Measurements from ENCODE around the gene PET100. TPM values are rescaled to one million over a fixed set of nuclear protein-coding genes. Genes with fewer than 3 reads are reported as not detected.

The PET100 gene
- total and polyA plus RNA-seq, 12 donors: 3.7 to 655 (median 105) TPM

DNA sequence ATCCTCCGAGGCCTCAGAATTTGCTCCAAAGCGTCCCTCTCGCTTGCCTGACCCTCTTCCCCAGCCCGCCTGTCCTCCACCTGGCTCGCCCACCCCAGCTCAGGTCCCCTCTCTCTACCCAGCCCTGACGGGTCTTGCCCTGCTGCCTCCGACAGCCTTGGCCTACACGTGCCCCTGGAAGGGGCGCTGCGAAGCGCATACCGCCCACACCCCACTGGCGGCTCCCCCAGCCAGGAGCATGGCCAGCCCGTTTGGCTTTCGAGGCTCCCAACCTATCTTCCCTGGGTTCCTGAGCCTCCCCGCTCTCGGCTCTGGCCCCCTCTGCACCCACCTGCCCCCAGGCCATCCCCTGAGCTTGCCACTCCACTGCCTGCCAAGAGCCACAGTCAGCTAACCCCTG is 4.8 kb upstream of the PET100 start:
- peaks cover 0 to 62% of the 10 kb centered on the region in 2 donors for H3K36me3 ChIP-seq (replicated peaks in 1 of 2)
- peaks cover 9 to 14% of the 10 kb centered on the region in 2 donors for H3K4me1 ChIP-seq (replicated peaks in 1 of 2)
- 85 to 92% (median 91%) methylated on average over 9 to 17 of the region's 17 CpGs for WGBS, 4 donors
- no peak for DNase-seq
- no peaks in the 10 kb centered on the region for H3K9me3 ChIP-seq (replicated peaks in 1 of 3)
- no peak for TF ChIP-seq POLR2A (IDR thresholded peaks at IDR 0.05)
- TF ChIP-seq, protein P1, sequence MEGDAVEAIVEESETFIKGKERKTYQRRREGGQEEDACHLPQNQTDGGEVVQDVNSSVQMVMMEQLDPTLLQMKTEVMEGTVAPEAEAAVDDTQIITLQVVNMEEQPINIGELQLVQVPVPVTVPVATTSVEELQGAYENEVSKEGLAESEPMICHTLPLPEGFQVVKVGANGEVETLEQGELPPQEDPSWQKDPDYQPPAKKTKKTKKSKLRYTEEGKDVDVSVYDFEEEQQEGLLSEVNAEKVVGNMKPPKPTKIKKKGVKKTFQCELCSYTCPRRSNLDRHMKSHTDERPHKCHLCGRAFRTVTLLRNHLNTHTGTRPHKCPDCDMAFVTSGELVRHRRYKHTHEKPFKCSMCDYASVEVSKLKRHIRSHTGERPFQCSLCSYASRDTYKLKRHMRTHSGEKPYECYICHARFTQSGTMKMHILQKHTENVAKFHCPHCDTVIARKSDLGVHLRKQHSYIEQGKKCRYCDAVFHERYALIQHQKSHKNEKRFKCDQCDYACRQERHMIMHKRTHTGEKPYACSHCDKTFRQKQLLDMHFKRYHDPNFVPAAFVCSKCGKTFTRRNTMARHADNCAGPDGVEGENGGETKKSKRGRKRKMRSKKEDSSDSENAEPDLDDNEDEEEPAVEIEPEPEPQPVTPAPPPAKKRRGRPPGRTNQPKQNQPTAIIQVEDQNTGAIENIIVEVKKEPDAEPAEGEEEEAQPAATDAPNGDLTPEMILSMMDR (IDR thresholded peaks at IDR 0.05): no peak
- no peak overlapping the region for H3K4me3 ChIP-seq
- no peaks in the 10 kb centered on the region for H3K27me3 ChIP-seq
- intact Hi-C loops (cut with DNase I): no loop called here
- H3K27ac ChIP-seq: no peak overlapping the region

- TF ChIP-seq, protein P1 (IDR thresholded peaks at IDR 0.05): no peak
- TF ChIP-seq POLR2A (IDR thresholded peaks at IDR 0.05): no peak
Measured at GRCh38 chr19:7625763-7626372, 3.7 kb upstream of the PET100 start.

DNA sequence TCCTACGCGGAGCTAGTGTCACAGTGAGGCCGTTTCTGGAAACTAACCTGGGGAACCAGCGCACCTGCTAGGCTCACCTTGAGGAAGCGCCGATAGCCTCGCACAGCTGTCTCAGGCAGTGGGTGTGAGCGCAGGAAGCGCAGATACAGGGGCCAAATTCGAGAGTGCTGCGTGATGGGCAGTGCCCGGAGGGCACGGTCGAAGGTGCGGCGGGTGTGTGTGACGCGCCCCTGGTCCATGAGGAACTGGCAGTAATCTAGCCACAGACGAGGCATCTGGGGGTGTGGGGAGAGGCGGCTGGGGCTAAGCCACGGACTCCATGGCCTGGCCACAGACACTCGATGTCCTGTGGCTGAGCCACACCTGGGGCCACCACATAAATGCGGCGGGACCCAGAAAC is 2.4 kb upstream of the PET100 start:
- Histone ChIP-seq H3K36me3 (replicated peaks in 1 of 2) (peaks cover 0 to 39% of the 10 kb centered on the region in 2 donors), H3K27me3 (no peaks in the 10 kb centered on the region), H3K27ac (no peak overlapping the region), H3K9me3 (replicated peaks in 1 of 3) (no peaks in the 10 kb centered on the region), H3K4me1 (replicated peaks in 1 of 2) (peaks cover 21 to 24% of the 10 kb centered on the region in 2 donors), H3K4me3 (no peak overlapping the region)
- WGBS, 4 donors: 84 to 96% (median 92%) methylated on average over 19 to 24 of the region's 24 CpGs
- no peak for TF ChIP-seq POLR2A (IDR thresholded peaks at IDR 0.05)
- TF ChIP-seq, protein P1 (IDR thresholded peaks at IDR 0.05): no peak
- DNase-seq: no peak
- intact Hi-C loops (cut with DNase I): no loop called here

More at GRCh38 chr19:7625763-7626372, 3.7 kb upstream of the PET100 start:
- 95 to 100% (median 96%) methylated on average over 2 to 34 of the region's 34 CpGs for WGBS, 4 donors
- Histone ChIP-seq H3K36me3 (replicated peaks in 1 of 2) (peaks cover 0 to 52% of the 10 kb centered on the region in 2 donors), H3K27ac (no peak overlapping the region), H3K9me3 (replicated peaks in 1 of 3) (no peaks in the 10 kb centered on the region), H3K4me1 (replicated peaks in 1 of 2) (peaks cover 19 to 22% of the 10 kb centered on the region in 2 donors), H3K27me3 (no peaks in the 10 kb centered on the region), H3K4me3 (no peak overlapping the region)
- peak in 1 of 7 donors; percentile 13 for DNase-seq
- intact Hi-C loops (cut with DNase I): no loop called here

- TF ChIP-seq, protein P1 (IDR thresholded peaks at IDR 0.05): no peak
- no peak for TF ChIP-seq POLR2A (IDR thresholded peaks at IDR 0.05)
- H3K27ac ChIP-seq: peak overlapping the region in 4 of 5 donors; percentile 57 to 86 (median 82)
- no peaks in the 10 kb centered on the region for H3K27me3 ChIP-seq
- peaks cover 21 to 24% of the 10 kb centered on the region in 2 donors for H3K4me1 ChIP-seq (replicated peaks in 1 of 2)
- peak overlapping the region; percentile 63 to 94 (median 78) for H3K4me3 ChIP-seq
- no peaks in the 10 kb centered on the region for H3K9me3 ChIP-seq (replicated peaks in 1 of 3)
- WGBS, 4 donors: 4 to 9% (median 4%) methylated on average over 13 to 15 of the region's 15 CpGs
- intact Hi-C loops (cut with DNase I): no loop called here
- H3K36me3 ChIP-seq (replicated peaks in 1 of 2): peaks cover 0 to 23% of the 10 kb centered on the region in 2 donors
- no peak for DNase-seq
Measured at GRCh38 chr19:7628589-7629311, 843 bp upstream of the PET100 start.
